T-helper 1 cell (primary cell): ENCODE data around the gene ERBB3.

ENCODE experiments used
- DNase-seq, 5 donors: peaks; one replicate each; pipeline ENCODE4 v3.0.0-alpha.2; 2012 to 2020

Gene ERBB3

DNA sequence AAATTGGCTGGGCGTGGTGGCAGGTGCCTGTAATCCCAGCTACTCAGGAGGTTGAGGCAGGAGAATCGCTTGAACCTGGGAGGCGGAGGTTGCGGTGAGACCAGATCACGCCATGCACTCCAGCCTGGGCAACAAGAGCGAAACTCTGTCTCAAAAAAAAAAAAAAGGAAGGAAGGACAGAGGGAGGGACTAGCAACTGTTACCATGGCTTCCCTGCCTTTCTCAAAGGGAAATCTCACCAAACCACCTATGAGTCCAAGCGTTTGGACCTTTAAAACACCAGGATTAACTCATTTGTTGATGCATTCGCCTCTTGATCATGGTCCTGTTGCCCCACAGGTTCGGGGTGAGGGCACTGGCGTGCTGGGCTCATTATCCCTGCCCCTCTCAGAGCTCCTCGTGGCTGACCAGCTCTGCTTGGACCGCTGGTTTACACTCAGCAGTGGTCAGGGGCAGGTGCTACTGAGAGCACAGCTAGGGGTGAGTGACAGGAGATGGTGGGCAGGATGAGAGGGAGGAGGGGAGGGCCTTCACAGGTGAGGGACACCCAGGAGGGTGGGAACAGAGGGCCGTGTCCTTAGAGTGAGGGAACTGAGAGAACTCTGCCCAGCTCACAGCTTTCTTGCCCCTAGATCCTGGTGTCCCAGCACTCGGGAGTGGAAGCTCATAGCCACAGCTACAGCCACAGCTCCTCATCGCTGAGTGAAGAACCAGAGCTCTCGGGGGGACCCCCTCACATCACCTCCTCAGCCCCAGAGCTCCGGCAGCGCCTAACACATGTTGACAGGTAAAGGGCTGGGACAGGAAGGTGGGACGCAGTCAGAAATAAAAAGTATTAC lies 62.2 kb downstream of the ERBB3 start:
- DNase-seq, result no peak

DNA sequence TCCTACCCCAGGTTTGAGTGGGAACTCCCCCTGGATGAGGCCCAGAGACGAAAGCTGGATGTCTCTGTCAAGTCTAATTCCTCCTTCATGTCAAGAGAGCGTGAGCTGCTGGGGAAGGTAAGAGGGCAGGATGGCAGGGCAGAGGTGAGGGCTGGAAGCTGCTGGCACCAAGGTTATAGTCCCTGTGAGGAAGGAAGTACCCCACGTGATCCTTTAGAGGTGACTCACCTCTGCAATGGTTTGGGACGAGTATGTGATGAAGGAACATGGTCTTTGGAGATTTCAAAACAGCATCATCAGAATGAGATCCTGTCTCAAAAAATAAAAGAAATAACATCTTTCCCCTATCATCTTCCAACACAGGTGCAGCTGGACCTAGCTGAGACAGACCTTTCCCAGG lies 63.3 kb downstream of the ERBB3 start:
- no peak for DNase-seq

DNA sequence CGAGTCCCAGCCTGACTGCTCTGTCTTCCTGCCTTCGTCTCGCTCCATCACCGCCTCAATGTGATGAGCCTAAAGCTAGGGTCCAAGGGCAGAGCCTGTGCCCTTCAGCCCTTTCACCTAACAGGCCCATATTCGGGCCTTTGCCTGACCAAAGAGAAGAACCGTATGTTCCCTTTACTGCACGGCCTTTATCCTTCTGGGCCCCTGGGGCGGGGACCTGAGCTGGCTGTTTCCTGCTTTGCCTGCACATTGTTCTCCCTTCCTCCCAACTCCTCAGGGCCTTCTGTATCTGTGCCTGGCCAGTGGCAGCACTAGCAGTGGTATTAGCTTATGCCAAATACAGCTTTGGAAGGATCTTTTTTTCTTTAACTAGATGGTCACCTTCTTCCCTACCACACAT lies 63.9 kb downstream of the ERBB3 start:
- DNase-seq, result no peak

DNA sequence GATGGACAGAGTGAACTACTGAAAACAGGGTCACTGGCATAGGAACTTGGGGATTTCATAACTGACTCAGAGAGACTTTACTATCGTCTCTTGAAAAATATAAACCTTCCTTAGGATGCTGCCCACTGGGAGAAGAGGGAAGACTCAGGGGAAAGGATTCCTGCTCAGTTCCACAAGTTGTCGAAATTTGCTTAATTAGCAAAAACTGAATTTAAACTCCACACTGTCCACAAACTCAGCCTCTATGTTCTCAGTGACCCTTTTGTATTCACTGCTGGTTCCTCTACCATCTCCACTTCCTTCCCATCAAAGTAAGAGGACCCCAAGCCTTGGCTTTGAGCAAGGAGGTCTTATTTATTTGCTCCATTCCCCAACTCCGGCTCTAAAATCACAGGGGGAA lies 65.3 kb downstream of the ERBB3 start:
- no peak for DNase-seq

DNA sequence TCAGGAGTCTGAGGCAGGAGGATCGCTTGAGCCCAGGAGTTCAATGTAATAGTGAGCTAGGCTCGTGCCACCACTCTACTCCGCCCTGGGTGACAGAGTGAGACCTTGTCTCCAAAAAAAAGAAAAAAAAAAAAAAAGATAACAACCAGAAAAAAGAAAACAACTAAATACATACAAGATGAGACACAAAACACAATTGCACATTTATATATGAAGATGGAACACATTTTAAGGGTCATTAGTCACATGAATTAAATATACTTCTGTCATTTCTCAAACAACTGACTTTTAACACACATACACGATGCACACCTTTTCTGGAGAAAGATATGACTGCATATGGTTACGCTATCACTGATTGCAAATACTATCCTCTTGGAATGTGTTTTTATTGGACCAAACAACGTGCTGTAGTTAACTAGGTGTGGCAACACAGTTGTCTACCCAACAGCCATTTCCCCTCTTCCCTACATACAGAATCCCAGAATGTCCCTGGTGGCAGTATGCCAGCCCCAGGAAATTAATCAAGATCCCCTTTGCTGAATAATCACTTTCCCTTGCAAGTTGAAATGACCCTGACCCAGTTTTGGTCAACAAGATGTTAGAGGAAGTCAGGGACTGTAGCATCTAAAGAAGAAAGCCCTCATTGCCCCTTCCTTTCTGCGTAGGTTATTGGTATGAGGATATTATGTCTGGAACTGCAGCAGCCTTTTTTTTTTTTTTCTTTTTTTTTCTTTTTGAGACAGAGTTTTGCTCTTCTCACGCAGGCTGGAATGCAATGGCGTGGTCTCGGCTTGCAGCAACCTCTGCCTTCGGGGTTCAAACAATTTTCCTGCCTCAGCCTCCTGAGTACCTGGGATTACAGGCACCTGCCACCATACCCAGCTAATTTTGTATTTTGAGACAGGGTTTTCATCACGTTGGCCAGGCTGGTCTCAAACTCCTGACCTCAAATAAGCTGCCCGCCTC lies 66.8 kb downstream of the ERBB3 start:
- DNase-seq, result no peak

DNA sequence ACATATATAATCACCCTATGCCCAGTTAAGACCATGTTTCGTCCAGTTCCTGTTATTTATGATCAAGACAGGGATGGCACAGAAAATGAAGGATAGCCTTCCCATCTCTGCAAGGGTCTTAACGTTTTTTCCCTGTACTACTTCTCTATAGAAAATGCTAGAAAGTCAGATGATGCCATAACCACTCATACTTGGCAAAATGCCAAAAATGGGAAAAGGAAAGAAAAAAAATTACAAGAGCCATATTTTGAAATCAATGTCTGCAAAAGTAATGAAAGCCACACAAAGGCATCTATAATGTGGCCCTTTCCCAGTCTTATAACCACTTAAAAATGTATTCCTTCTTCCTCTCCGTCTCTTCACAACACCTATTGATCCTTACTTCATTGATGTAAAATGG lies 70.6 kb downstream of the ERBB3 start:
- DNase-seq, result no peak

DNA sequence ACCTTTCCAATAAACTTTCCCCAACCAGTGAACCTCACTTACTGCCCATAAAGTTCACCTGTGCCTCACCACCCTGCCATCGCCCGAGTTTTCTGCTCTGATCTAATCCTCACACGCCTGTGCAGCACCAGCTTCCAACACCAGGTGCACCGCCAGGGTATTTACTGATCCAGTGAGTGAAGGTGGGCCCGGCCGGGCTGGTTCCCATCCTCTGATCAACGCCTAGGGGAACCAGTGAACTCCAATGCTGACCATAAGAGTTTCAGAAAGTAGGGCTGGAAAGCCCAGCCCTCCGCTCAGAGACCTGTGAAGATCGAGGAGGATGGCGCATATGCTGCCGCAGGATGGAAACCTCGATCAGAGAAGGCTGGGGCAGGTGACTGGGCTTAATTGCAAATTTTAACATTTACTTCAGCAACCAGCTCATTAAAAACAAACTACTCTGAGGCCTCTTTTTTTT lies 71.7 kb downstream of the ERBB3 start:
- DNase-seq, result peak; percentile 33 to 73 (median 49)

DNA sequence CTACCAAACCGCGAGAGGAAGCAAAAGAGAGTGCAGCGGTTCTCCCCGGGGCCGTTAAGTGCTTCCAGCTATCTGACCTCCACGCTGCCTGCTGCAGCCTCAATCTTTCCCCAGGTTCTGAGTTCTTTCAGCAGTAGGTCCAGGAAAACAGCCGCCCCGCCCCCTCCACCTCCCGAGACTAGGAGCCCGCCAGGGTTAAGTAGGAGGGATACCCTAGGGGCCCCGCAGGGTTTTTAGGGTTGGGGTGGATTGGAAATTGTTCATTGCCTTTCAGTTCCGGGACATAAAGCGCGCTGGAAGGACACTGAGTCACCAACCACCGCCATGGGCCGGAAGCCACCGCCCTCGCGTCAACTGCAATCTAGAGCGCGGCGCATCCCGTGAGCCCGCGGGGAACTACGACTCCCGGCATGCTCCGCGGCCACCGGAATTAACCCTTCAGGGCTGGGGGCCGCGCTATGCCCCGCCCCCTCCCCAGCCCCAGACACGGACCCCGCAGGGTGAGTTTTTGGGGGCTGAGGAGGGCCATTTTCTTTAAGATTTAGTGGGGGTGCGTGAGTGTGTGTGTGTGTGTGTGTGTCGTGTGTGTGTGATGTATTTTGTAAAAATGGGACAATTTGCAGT lies 72.3 kb downstream of the ERBB3 start, which contains the start of gene MYL6B:
Gene MYL6B (plus strand): TSS at position 456 of the 624 bp plus-strand sequence. CDS start 1,332 bp downstream, outside the sequence.
- DNase-seq, result peak; percentile 79 to 95 (median 89)
